Panc1 (cell line): ENCODE data around the gene SLC8A1.

Experiments
- CTCF ChIP-seq: fragments of 450-650 bp; IDR thresholded peaks from 2 replicates; pipeline ENCODE4 v1.5.1; 2017; ENCODE audit warnings: mild to moderate bottlenecking
- POLR2AphosphoS5 ChIP-seq: IDR thresholded peaks from 2 replicates; pipeline ENCODE4 v1.6.1; 2012; ENCODE audit warnings: mild to moderate bottlenecking, low read depth, low read length, moderate library complexity
- TF ChIP-seq, protein P1 (sequence below), 2 experiments: IDR thresholded peaks; 2 replicates each; pipeline ENCODE4 v1.6.1; 2011 to 2012; ENCODE audit warnings: low read depth in 2 of 2, control low read depth in 1 of 2, low read length in 1 of 2, mild to moderate bottlenecking in 1 of 2, moderate library complexity in 1 of 2; ENCODE audit not compliant: insufficient read depth in 1 of 2

- no peak for TF ChIP-seq CTCF
- TF ChIP-seq POLR2AphosphoS5 = no peak
- TF ChIP-seq, protein P1, sequence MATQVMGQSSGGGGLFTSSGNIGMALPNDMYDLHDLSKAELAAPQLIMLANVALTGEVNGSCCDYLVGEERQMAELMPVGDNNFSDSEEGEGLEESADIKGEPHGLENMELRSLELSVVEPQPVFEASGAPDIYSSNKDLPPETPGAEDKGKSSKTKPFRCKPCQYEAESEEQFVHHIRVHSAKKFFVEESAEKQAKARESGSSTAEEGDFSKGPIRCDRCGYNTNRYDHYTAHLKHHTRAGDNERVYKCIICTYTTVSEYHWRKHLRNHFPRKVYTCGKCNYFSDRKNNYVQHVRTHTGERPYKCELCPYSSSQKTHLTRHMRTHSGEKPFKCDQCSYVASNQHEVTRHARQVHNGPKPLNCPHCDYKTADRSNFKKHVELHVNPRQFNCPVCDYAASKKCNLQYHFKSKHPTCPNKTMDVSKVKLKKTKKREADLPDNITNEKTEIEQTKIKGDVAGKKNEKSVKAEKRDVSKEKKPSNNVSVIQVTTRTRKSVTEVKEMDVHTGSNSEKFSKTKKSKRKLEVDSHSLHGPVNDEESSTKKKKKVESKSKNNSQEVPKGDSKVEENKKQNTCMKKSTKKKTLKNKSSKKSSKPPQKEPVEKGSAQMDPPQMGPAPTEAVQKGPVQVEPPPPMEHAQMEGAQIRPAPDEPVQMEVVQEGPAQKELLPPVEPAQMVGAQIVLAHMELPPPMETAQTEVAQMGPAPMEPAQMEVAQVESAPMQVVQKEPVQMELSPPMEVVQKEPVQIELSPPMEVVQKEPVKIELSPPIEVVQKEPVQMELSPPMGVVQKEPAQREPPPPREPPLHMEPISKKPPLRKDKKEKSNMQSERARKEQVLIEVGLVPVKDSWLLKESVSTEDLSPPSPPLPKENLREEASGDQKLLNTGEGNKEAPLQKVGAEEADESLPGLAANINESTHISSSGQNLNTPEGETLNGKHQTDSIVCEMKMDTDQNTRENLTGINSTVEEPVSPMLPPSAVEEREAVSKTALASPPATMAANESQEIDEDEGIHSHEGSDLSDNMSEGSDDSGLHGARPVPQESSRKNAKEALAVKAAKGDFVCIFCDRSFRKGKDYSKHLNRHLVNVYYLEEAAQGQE (IDR thresholded peaks at IDR 0.05; ENCODE audit: insufficient read depth in 1 of 2, low read depth in 2 of 2, low read length in 1 of 2) = no peak
Observed at GRCh38 chr2:40330096-40330495, 121.8 kb downstream of the SLC8A1 start.
